ENCODE measurements around the gene TOM1. TPM values are rescaled to one million over a fixed set of nuclear protein-coding genes. Genes with fewer than 3 reads are reported as not detected.

Gene TOM1
- total RNA-seq = 25.6 TPM
- 10 to 100 TPM; 26.8 to 34.9 (median 30.8) TPM for polyA plus RNA-seq (ENCODE audit: insufficient read depth in 1 of 8, insufficient read length in 8 of 8, low replicate concordance in 1 of 8)
- long read RNA-seq, donor 1, partial matches to known transcripts = 0 of 4 reads
- long read RNA-seq, donor 1, other reads (novel, unspliced or antisense) = 0 of 4 reads
- long read RNA-seq, donor 2 = 0 reads
- long read RNA-seq, donor 3, transcript TOM1-210 (15 exons, 2,389 nt) = major isoform, 6 of 8 reads
- long read RNA-seq, donor 3, partial matches to known transcripts = 0 of 8 reads
- long read RNA-seq, donor 3, other reads (novel, unspliced or antisense) = 0 of 8 reads
- long read RNA-seq, donor 4, partial matches to known transcripts = 0 of 3 reads
- long read RNA-seq, donor 4, other reads (novel, unspliced or antisense) = 0 of 3 reads
- long read RNA-seq, donor 5, transcript TOM1-210 (15 exons, 2,389 nt) = major isoform, 11 of 19 reads
- long read RNA-seq, donor 5, partial matches to known transcripts = 5 of 19 reads
- long read RNA-seq, donor 5, other reads (novel, unspliced or antisense) = 0 of 19 reads
- long read RNA-seq, donor 6, transcript TOM1-210 (15 exons, 2,389 nt) = major isoform, 7 of 10 reads
- long read RNA-seq, donor 6, partial matches to known transcripts = 0 of 10 reads
- long read RNA-seq, donor 6, other reads (novel, unspliced or antisense) = 0 of 10 reads
- long read RNA-seq, donor 7, transcript TOM1-210 (15 exons, 2,389 nt) = major isoform, 5 of 5 reads
- long read RNA-seq, donor 7, partial matches to known transcripts = 0 of 5 reads
- long read RNA-seq, donor 7, other reads (novel, unspliced or antisense) = 0 of 5 reads
- long read RNA-seq, donor 8, partial matches to known transcripts = 0 of 1 reads
- long read RNA-seq, donor 8, other reads (novel, unspliced or antisense) = 0 of 1 reads
- long read RNA-seq, donor 9, partial matches to known transcripts = 0 of 2 reads
- long read RNA-seq, donor 9, other reads (novel, unspliced or antisense) = 0 of 2 reads
- long read RNA-seq, donor 10, partial matches to known transcripts = 5 of 7 reads
- long read RNA-seq, donor 10, other reads (novel, unspliced or antisense) = 0 of 7 reads
- long read RNA-seq, donor 11, partial matches to known transcripts = 6 of 9 reads
- long read RNA-seq, donor 11, other reads (novel, unspliced or antisense) = 0 of 9 reads

GRCh38 chr22:35299673-35300499 lies at the start of gene TOM1:
Gene TOM1 (plus strand): TSS chr22:35299894. CDS start chr22:35299929, 35 bp downstream.
- Histone ChIP-seq H3K9me3 (replicated peaks; ENCODE audit: control insufficient read depth, low read depth, low read length) (no peaks in the 10 kb centered on the region), H3K4me3 (ENCODE audit: low read length) (peak within 1 kb of the TSS; percentile 83), H3K4me1 (ENCODE audit: control insufficient read depth, insufficient read depth, low read length) (peaks cover 15% of the 10 kb centered on the region), H3K36me3 (ENCODE audit: control insufficient read depth, insufficient read depth, low read length) (peaks cover 8% of the 10 kb centered on the region), H3K27ac (ENCODE audit: low read length) (peak within 1 kb of the TSS; percentile 97), H3K27me3 (ENCODE audit: control insufficient read depth, insufficient read depth, low read length) (no peaks in the 10 kb centered on the region)
- DNase-seq = peak; percentile 100
- WGBS (ENCODE audit: insufficient coverage) = under 1% methylated on average over 55 of the region's 64 CpGs

DNA sequence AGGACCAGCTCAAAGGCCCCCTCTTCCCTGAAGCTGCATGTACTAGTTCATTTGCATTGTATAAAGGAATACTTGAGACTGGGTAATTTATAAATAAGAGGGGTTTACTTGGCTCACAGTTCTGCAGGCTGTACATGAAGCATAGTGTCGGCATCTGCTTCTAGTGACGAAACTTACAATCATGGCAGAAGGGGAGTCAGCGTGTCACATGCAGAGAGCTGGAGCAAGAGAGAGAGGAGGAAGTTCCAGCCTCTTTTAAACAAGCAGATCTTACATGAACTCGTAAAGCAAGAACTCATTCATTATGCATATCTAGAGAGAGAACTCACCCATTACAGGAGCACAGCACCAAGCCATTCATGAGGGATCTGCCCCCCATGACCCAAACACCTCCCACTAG lies 49.5 kb upstream of the TOM1 start:
- Histone ChIP-seq H3K9me3 (replicated peaks; ENCODE audit: control insufficient read depth, low read depth, low read length) (no peaks in the 10 kb centered on the region), H3K36me3 (ENCODE audit: control insufficient read depth, insufficient read depth, low read length) (no peaks in the 10 kb centered on the region), H3K4me3 (ENCODE audit: low read length) (no peak overlapping the region), H3K27me3 (ENCODE audit: control insufficient read depth, insufficient read depth, low read length) (no peaks in the 10 kb centered on the region), H3K4me1 (ENCODE audit: control insufficient read depth, insufficient read depth, low read length) (no peaks in the 10 kb centered on the region), H3K27ac (ENCODE audit: low read length) (no peak overlapping the region)
- WGBS (ENCODE audit: insufficient coverage) = 92% methylated on average over 2 of the region's 4 CpGs
- DNase-seq = no peak

DNA sequence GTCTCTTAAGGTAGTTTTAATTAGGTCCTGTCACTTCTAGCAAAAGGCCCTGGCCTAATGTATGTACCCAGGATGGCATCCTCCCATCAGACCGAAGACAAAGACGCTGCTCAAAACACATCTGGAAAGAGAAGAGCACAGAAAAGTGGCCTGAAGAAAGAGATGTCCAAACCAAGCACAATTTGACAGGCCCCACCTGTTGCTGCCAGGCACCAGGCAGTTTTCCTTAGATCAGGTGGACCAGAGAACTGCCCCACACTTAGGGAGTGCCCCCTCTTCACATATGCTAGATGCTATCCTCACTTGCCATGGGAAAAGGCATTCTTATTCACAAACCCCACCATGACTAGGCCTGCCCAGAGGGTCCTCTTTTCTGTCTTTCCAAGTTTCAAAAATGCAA lies 45.7 kb upstream of the TOM1 start:
- no CpG with 5 or more reads among the region's 2 CpGs for whole genome bisulfite sequencing (ENCODE audit: insufficient coverage)
- Histone ChIP-seq H3K27ac (ENCODE audit: low read length) (no peak overlapping the region), H3K4me3 (ENCODE audit: low read length) (no peak overlapping the region), H3K36me3 (ENCODE audit: control insufficient read depth, insufficient read depth, low read length) (no peaks in the 10 kb centered on the region), H3K27me3 (ENCODE audit: control insufficient read depth, insufficient read depth, low read length) (no peaks in the 10 kb centered on the region), H3K9me3 (replicated peaks; ENCODE audit: control insufficient read depth, low read depth, low read length) (no peaks in the 10 kb centered on the region), H3K4me1 (ENCODE audit: control insufficient read depth, insufficient read depth, low read length) (peaks cover 5% of the 10 kb centered on the region)
- no peak for DNase-seq

GRCh38 chr22:35257002-35257320 lies 42.7 kb upstream of the TOM1 start:
- Histone ChIP-seq H3K36me3 (ENCODE audit: control insufficient read depth, insufficient read depth, low read length) (no peaks in the 10 kb centered on the region), H3K4me1 (ENCODE audit: control insufficient read depth, insufficient read depth, low read length) (peaks cover 5% of the 10 kb centered on the region), H3K27ac (ENCODE audit: low read length) (peak overlapping the region; percentile 25), H3K4me3 (ENCODE audit: low read length) (peak overlapping the region; percentile 82), H3K27me3 (ENCODE audit: control insufficient read depth, insufficient read depth, low read length) (no peaks in the 10 kb centered on the region), H3K9me3 (replicated peaks; ENCODE audit: control insufficient read depth, low read depth, low read length) (no peaks in the 10 kb centered on the region)
- WGBS (ENCODE audit: insufficient coverage) = no CpG with 5 or more reads among the region's 3 CpGs
- no peak for DNase-seq

DNA sequence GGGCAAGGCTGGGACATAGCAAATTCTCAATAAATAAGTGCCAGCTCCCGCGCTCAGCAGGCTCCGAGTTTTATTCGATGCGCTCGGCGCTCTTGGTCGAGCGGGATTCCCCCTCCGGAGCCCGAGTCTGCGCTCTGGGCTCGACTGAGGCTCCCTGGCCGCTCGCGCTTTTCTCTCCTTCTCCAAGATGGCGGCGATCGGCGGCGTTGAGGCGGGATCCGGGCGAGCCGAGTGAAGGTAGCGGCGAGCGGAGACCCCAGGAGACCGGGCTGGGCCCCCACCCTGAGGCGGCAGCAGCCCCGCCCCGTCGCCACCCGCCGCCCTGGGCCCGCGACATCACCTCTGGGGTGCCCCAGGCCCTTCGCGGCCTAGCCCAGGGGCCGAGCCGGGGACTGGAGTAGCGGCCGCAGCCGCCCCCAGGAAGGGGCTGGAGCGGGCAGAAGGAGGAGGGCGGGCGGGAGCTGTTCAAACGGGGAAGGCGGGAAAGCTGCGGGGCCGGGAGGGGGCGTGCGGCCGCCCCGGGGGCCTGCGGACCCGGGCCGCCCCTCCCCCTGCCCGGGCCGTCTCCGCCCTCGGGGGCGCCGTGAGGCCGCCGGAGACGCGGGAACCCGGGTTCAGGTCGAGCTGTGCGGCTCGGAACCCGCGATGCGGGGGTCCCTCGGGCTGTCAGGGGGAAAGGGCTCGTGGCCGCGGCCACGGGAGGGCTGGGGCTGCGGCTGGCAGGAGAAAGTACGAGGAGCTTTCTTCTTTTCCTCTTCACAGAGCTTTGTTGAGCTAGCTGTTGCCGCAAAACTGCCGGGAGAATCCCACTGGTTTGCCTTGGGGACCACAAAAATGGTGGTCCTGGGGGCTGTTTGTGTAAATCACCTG lies 42.1 kb upstream of the TOM1 start, which contains the start of gene HMGXB4:
Gene HMGXB4 (plus strand): TSS at position 173 of the 870 bp plus-strand sequence. CDS start 4,898 bp downstream, outside the sequence.
- under 1% methylated on average over 77 of the region's 84 CpGs for WGBS (ENCODE audit: insufficient coverage)
- no peaks in the 10 kb centered on the region for H3K27me3 ChIP-seq (ENCODE audit: control insufficient read depth, insufficient read depth, low read length)

DNA sequence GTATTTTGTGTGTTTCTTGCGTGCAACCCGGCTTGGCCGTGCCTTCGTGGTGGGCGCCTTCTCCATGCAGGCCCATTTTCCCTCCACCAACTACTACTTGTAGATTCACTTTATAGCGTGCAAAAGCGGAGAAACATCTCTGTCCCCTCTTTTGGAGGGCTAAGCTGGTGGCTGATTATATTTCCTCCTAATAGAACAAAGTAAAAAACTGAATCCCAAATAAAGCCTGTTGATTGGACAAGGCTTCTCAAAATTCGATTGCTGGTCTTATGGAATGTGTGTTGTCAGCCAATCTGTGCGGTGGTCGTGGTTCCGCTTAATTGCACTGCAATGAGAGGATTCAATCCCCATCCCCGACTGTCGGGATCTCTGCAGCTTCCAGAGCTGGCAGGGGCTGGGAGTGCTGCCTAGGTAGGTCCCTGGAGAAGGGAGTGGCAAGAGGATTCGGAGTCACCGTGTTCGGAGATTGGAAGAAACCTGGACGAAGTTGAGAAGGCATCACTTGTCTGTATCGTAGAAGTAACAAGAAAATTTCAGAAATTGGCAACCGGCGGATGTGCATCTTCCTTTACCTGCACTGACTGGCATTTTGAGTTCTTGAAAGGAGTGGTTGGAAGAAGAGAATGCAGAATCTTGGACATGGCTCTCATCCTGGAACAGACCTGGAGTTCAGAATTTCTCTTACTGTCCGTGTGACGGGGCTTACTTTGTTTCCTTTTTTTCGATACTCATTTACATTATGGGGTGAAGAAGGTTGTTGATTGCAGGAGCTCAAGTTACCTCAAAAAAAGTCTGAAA lies 41.3 kb upstream of the TOM1 start:
- WGBS (ENCODE audit: insufficient coverage) = 17% methylated on average over 13 of the region's 23 CpGs
- peaks cover 5% of the 10 kb centered on the region for H3K4me1 ChIP-seq (ENCODE audit: control insufficient read depth, insufficient read depth, low read length)
- peak; percentile 36 for DNase-seq
- H3K36me3 ChIP-seq (ENCODE audit: control insufficient read depth, insufficient read depth, low read length) = peaks cover 9% of the 10 kb centered on the region
- no peaks in the 10 kb centered on the region for H3K27me3 ChIP-seq (ENCODE audit: control insufficient read depth, insufficient read depth, low read length)
- H3K4me3 ChIP-seq (ENCODE audit: low read length) = peak overlapping the region; percentile 82
- no peaks in the 10 kb centered on the region for H3K9me3 ChIP-seq (replicated peaks; ENCODE audit: control insufficient read depth, low read depth, low read length)
- H3K27ac ChIP-seq (ENCODE audit: low read length) = peak overlapping the region; percentile 91

More for the DNA sequence above, 42.1 kb upstream of the TOM1 start, which contains the start of gene HMGXB4:
- Histone ChIP-seq H3K36me3 (ENCODE audit: control insufficient read depth, insufficient read depth, low read length) (peaks cover 5% of the 10 kb centered on the region), H3K4me1 (ENCODE audit: control insufficient read depth, insufficient read depth, low read length) (peaks cover 5% of the 10 kb centered on the region), H3K9me3 (replicated peaks; ENCODE audit: control insufficient read depth, low read depth, low read length) (no peaks in the 10 kb centered on the region), H3K4me3 (ENCODE audit: low read length) (peak within 1 kb of the TSS; percentile 82), H3K27ac (ENCODE audit: low read length) (peak within 1 kb of the TSS; percentile 91)
- DNase-seq = peak; percentile 97

DNA sequence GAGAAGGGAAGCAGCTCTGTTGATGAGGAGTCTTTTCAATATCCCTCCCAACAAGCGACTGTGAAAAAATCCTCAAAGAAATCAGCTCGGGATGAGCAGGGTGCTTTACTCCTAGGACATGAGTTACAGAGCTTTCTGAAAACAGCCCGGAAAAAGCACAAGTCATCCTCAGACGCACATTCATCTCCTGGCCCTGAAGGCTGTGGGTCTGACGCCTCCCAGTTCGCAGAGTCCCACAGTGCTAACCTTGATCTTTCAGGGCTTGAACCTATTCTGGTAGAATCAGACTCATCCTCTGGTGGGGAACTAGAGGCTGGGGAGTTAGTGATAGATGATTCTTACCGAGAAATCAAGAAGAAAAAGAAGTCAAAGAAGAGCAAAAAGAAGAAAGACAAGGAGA lies 34.7 kb upstream of the TOM1 start:
- H3K27me3 ChIP-seq (ENCODE audit: control insufficient read depth, insufficient read depth, low read length) = no peaks in the 10 kb centered on the region

GRCh38 chr22:35266277-35266676 lies 33.4 kb upstream of the TOM1 start:
- H3K9me3 ChIP-seq (replicated peaks; ENCODE audit: control insufficient read depth, low read depth, low read length) = no peaks in the 10 kb centered on the region
- no peak overlapping the region for H3K27ac ChIP-seq (ENCODE audit: low read length)
- no peaks in the 10 kb centered on the region for H3K27me3 ChIP-seq (ENCODE audit: control insufficient read depth, insufficient read depth, low read length)
- H3K36me3 ChIP-seq (ENCODE audit: control insufficient read depth, insufficient read depth, low read length) = peaks cover 65% of the 10 kb centered on the region
- H3K4me3 ChIP-seq (ENCODE audit: low read length) = no peak overlapping the region
- DNase-seq = no peak
- no peaks in the 10 kb centered on the region for H3K4me1 ChIP-seq (ENCODE audit: control insufficient read depth, insufficient read depth, low read length)
- WGBS (ENCODE audit: insufficient coverage) = 90% methylated on average over 3 of the region's 3 CpGs

More for the DNA sequence above, 34.7 kb upstream of the TOM1 start:
- Histone ChIP-seq H3K36me3 (ENCODE audit: control insufficient read depth, insufficient read depth, low read length) (peaks cover 56% of the 10 kb centered on the region), H3K4me1 (ENCODE audit: control insufficient read depth, insufficient read depth, low read length) (no peaks in the 10 kb centered on the region), H3K9me3 (replicated peaks; ENCODE audit: control insufficient read depth, low read depth, low read length) (no peaks in the 10 kb centered on the region), H3K27ac (ENCODE audit: low read length) (no peak overlapping the region), H3K4me3 (ENCODE audit: low read length) (no peak overlapping the region)
- DNase-seq = no peak
- 100% methylated on average over 5 of the region's 7 CpGs for WGBS (ENCODE audit: insufficient coverage)

Data from muscle of leg (tissue), 16 donors.